HepG2 (cell line): Measurements from ENCODE around the gene RAI14. TPM values are rescaled to one million over a fixed set of nuclear protein-coding genes. Genes with fewer than 3 reads are reported as not detected.
A peak's percentile ranks its signal among the peaks of the same experiment; 100 is the strongest.

Source experiments
- AHR ChIP-seq: IDR thresholded peaks from 2 replicates; pipeline ENCODE4 v1.6.1; 2018; ENCODE audit warnings: missing genetic modification reagents, missing compliant biosample characterization
- BRF2 ChIP-seq: sonication (generic); formaldehyde crosslinking; IDR thresholded peaks from 2 replicates; pipeline ENCODE4 v1.8.1; 2022; ENCODE audit warnings: mild to moderate bottlenecking, missing genetic modification reagents
- ELF3 ChIP-seq: IDR thresholded peaks from 2 replicates; pipeline ENCODE4 v1.6.1; 2016; ENCODE audit warnings: missing genetic modification reagents, missing compliant biosample characterization
- FOXK1 ChIP-seq: sonication (generic); formaldehyde crosslinking; IDR thresholded peaks from 2 replicates; pipeline ENCODE4 v1.4.0; 2020; ENCODE audit warnings: low read depth, missing genetic modification reagents, borderline replicate concordance
- GMEB1 ChIP-seq: sonication (generic); formaldehyde crosslinking; IDR thresholded peaks from 2 replicates; pipeline ENCODE4 v1.5.1; 2020; ENCODE audit warnings: missing genetic modification reagents, mild to moderate bottlenecking, borderline replicate concordance
- HNF4A ChIP-seq: sonication (generic); formaldehyde crosslinking; IDR thresholded peaks from 2 replicates; pipeline ENCODE4 v1.4.0; 2020; ENCODE audit warnings: missing genetic modification reagents
- MLXIP ChIP-seq: sonication (generic); formaldehyde crosslinking; IDR thresholded peaks from 2 replicates; pipeline ENCODE4 v1.9.0; 2021; ENCODE audit warnings: missing genetic modification reagents, borderline replicate concordance
- MYC ChIP-seq: sonication (generic); formaldehyde crosslinking; IDR thresholded peaks from 2 replicates; pipeline ENCODE4 v1.9.0; 2021; ENCODE audit warnings: missing genetic modification reagents, borderline replicate concordance
- PCBP2 ChIP-seq: fragments of 200-400 bp; formaldehyde crosslinking; optimal IDR thresholded peaks from 2 replicates; pipeline ENCODE3; 2018; ENCODE audit warnings: low read length, low read depth; ENCODE audit not compliant: poor library complexity, severe bottlenecking
- PPARG ChIP-seq: conservative IDR thresholded peaks from 2 replicates; pipeline ENCODE4 v1.6.1; 2016; ENCODE audit warnings: missing biosample characterization, missing genetic modification reagents
- SAP130 ChIP-seq: IDR thresholded peaks from 2 replicates; pipeline ENCODE4 v1.6.1; 2016; ENCODE audit warnings: low read depth
- STAG1 ChIP-seq: sonication (generic); formaldehyde crosslinking; IDR thresholded peaks from 2 replicates; pipeline ENCODE4 v1.4.0; 2020; ENCODE audit warnings: missing genetic modification reagents
- TAF1 ChIP-seq: sonication (generic); formaldehyde crosslinking; IDR thresholded peaks from 2 replicates; pipeline ENCODE4 v1.4.0; 2020; ENCODE audit warnings: missing genetic modification reagents
- TCF7L2 ChIP-seq: IDR thresholded peaks from 2 replicates; pipeline ENCODE4 v1.6.1; 2011; ENCODE audit warnings: mild to moderate bottlenecking, low read depth, low read length, moderate library complexity
- THAP11 ChIP-seq: IDR thresholded peaks from 2 replicates; pipeline ENCODE4 v1.6.1; 2016; ENCODE audit warnings: missing biosample characterization, missing genetic modification reagents
- ZNF20 ChIP-seq: sonication (generic); formaldehyde crosslinking; IDR thresholded peaks from 2 replicates; pipeline ENCODE4 v1.4.0; 2020; ENCODE audit warnings: mild to moderate bottlenecking, moderate library complexity, missing genetic modification reagents
- ZNF274 ChIP-seq: sonication (generic); formaldehyde crosslinking; IDR thresholded peaks from 2 replicates; pipeline ENCODE4 v1.5.1; 2020; ENCODE audit warnings: mild to moderate bottlenecking, missing genetic modification reagents
- ZNF292 ChIP-seq: sonication (generic); formaldehyde crosslinking; IDR thresholded peaks from 2 replicates; pipeline ENCODE4 v1.8.1; 2022; ENCODE audit warnings: mild to moderate bottlenecking, low read depth, missing genetic modification reagents, borderline replicate concordance
- ZNF362 ChIP-seq: sonication (generic); formaldehyde crosslinking; IDR thresholded peaks from 2 replicates; pipeline ENCODE4 v1.4.0; 2020; ENCODE audit warnings: missing genetic modification reagents, mild to moderate bottlenecking, borderline replicate concordance
- ZNF510 ChIP-seq: sonication (generic); formaldehyde crosslinking; IDR thresholded peaks from 2 replicates; pipeline ENCODE4 v1.4.0; 2020; ENCODE audit warnings: low read depth, mild to moderate bottlenecking, missing genetic modification reagents
- ZNF577 ChIP-seq: sonication (generic); formaldehyde crosslinking; IDR thresholded peaks from 2 replicates; pipeline ENCODE4 v1.4.0; 2020; ENCODE audit warnings: mild to moderate bottlenecking, low read depth, missing genetic modification reagents, borderline replicate concordance
- ZNF639 ChIP-seq: conservative IDR thresholded peaks from 2 replicates; pipeline ENCODE4 v1.6.1; 2018; ENCODE audit warnings: missing genetic modification reagents
- ZNF781 ChIP-seq: sonication (generic); formaldehyde crosslinking; IDR thresholded peaks from 2 replicates; pipeline ENCODE4 v1.5.1; 2020; ENCODE audit warnings: borderline replicate concordance, mild to moderate bottlenecking, missing genetic modification reagents; ENCODE audit errors: not compliant biosample characterization
- polyA plus RNA-seq, 8 experiments: library from polyadenylated mRNA; depleted of rRNA in 3 of 8; stranded (reverse) in 7 of 8; unstranded in 1 of 8; fragments of >200 nt; fragmentation: Illumina TruSeq in 4 of 8; extraction: Trizol in 4 of 8; gene quantifications; 2 replicates each; pipeline versions ENCODE4 v1.2.1 to v1.2.3, GENCODE V29; 2011 to 2016; ENCODE audit warnings: low read depth in 4 of 8, missing spikeins in 1 of 8, mixed read lengths in 1 of 8; ENCODE audit not compliant: insufficient read depth in 1 of 8
- total RNA-seq, 5 experiments: library from RNA; depleted of rRNA; stranded (reverse); fragments of >200 nt; fragmentation: Illumina TruSeq; extraction: Trizol; gene quantifications; 2 replicates each; pipeline ENCODE4 v1.2.3, GENCODE V29; 2016; ENCODE audit warnings: low read depth in 1 of 5

Gene RAI14
- total and polyA plus RNA-seq, 2 of the 13 experiments (the other 11 are each of a cell fraction or from before 2014, with no cell fraction given) = 12.6 to 18.2 TPM

- 0 out of 2 replicates have a peak, but pooled peaks have one; percentile 13 for TF ChIP-seq HNF4A (CRISPR knock-in tag)
- no peak for TF ChIP-seq ZNF274 (CRISPR knock-in tag)
- 0 out of 2 replicates have a peak, but pooled peaks have one; percentile 47 for TF ChIP-seq ELF3 (CRISPR knock-in tag)
- no peak for TF ChIP-seq ZNF781 (CRISPR knock-in tag)
- no peak for TF ChIP-seq TCF7L2
- TF ChIP-seq AHR (CRISPR knock-in tag) = no peak
- no peak for TF ChIP-seq ZNF577 (CRISPR knock-in tag)
- no peak for TF ChIP-seq STAG1
- peak; percentile 78; the same call in 1 of the 2 replicates for TF ChIP-seq ZNF292 (CRISPR knock-in tag)
- TF ChIP-seq FOXK1 (CRISPR knock-in tag) = no peak
- no peak for TF ChIP-seq TAF1 (CRISPR knock-in tag)
- TF ChIP-seq GMEB1 = no peak
- no peak for TF ChIP-seq ZNF510
- no peak for TF ChIP-seq ZNF20 (CRISPR knock-in tag)
- no peak for TF ChIP-seq MYC
- peak; percentile 87 for TF ChIP-seq ZNF362 (CRISPR knock-in tag)
- TF ChIP-seq MLXIP = no peak
- no peak for TF ChIP-seq BRF2 (CRISPR knock-in tag)
- TF ChIP-seq THAP11 (CRISPR knock-in tag) = no peak
- TF ChIP-seq SAP130 (CRISPR knock-in tag) = peak; percentile 20; the same call in 1 of the 2 replicates
- no peak for TF ChIP-seq PCBP2
- TF ChIP-seq PPARG (CRISPR knock-in tag) = peak; percentile 35; the same call in 1 of the 2 replicates
- TF ChIP-seq ZNF639 = no peak
These were observed 162.6 kb downstream of the RAI14 start (continued) for GRCh38 chr5:34818717-34819116.
